K562 (cell line): ENCODE data around the gene FHIT.

Experiments used
- ATF1 ChIP-seq, 2 experiments: fragments of 450-650 bp in 1 of 2; IDR thresholded peaks; 2 replicates each; pipeline ENCODE4 v1.6.1; 2016; ENCODE audit warnings: missing compliant biosample characterization in 1 of 2, missing genetic modification characterization in 1 of 2
- BHLHE40 ChIP-seq: IDR thresholded peaks from 2 replicates; pipeline ENCODE4 v1.6.1; 2011; ENCODE audit warnings: low read length, improper control_type of control experiment
- CBX1 ChIP-seq: sonication (generic); IDR thresholded peaks from 2 replicates; pipeline ENCODE4 v1.6.1; 2016; ENCODE audit warnings: antibody characterized with exemption, low read depth, mild to moderate bottlenecking
- CEBPB ChIP-seq: fragments of 450-650 bp; IDR thresholded peaks from 2 replicates; pipeline ENCODE4 v1.6.1; 2016; ENCODE audit warnings: missing genetic modification characterization, missing compliant biosample characterization
- EP300 ChIP-seq: IDR thresholded peaks from 2 replicates; pipeline ENCODE4 v1.6.1; 2012; ENCODE audit warnings: low read length, improper control_type of control experiment
- JUNB ChIP-seq: fragments of 450-650 bp; formaldehyde crosslinking; conservative IDR thresholded peaks from 2 replicates; pipeline ENCODE4 v1.4.0; 2020; ENCODE audit warnings: mild to moderate bottlenecking
- NR2C1 ChIP-seq, 2 experiments: fragments of 450-650 bp; IDR thresholded peaks; 2 replicates each; pipeline ENCODE4 v1.6.1; 2017; ENCODE audit warnings: mild to moderate bottlenecking in 2 of 2, antibody characterized with exemption in 1 of 2, inconsistent platforms in 1 of 2, missing compliant biosample characterization in 1 of 2, missing genetic modification characterization in 1 of 2
- PRMT5 ChIP-seq: sonication (generic); formaldehyde crosslinking; IDR thresholded peaks from 2 replicates; pipeline ENCODE4 v1.5.0; 2020; ENCODE audit warnings: missing genetic modification reagents
- TAF15 ChIP-seq: fragments of 200-400 bp; formaldehyde crosslinking; IDR thresholded peaks from 2 replicates; pipeline ENCODE4 v1.6.1; 2017; ENCODE audit warnings: mild to moderate bottlenecking, low read depth, low read length, moderate library complexity
- U2AF2 ChIP-seq: fragments of 200-400 bp; formaldehyde crosslinking; optimal IDR thresholded peaks from 2 replicates; pipeline ENCODE3; 2017; ENCODE audit warnings: low read depth, mild to moderate bottlenecking, low read length
- ZNF239 ChIP-seq: fragments of 250-450 bp; sonication (Bioruptor Pico); IDR thresholded peaks from 2 replicates; pipeline ENCODE4 v1.4.0; 2020; ENCODE audit warnings: mild to moderate bottlenecking
- TF ChIP-seq, protein P1 (sequence below): sonication (generic); formaldehyde crosslinking; IDR thresholded peaks from 2 replicates; pipeline ENCODE4 v1.8.0; 2023; ENCODE audit warnings: mild to moderate bottlenecking, missing genetic modification reagents

DNA sequence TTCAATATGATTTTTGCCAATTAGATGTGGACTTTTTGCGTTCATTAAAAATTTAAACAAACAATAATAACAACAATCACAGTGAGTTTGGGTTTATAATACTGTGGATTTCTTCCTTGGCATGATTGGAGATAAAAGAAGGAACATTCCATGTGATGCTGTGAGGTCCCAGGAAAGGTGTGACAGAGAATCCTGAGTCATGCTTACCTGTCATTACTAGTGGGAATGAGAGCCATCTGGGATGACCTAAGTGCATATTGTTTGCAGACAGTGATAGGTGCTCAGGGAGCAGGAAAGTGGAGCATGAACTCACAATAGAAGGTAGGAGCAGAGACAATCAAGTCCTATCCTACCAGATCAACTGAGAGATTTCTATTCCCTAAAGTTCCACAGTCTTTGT lies 1434.9 kb downstream of the FHIT start:
- no peak for TF ChIP-seq CBX1
- TF ChIP-seq U2AF2, result no peak
- no peak for TF ChIP-seq JUNB (CRISPR knock-in tag)
- no peak for TF ChIP-seq EP300
- TF ChIP-seq CEBPB, result no peak
- TF ChIP-seq, protein P1, sequence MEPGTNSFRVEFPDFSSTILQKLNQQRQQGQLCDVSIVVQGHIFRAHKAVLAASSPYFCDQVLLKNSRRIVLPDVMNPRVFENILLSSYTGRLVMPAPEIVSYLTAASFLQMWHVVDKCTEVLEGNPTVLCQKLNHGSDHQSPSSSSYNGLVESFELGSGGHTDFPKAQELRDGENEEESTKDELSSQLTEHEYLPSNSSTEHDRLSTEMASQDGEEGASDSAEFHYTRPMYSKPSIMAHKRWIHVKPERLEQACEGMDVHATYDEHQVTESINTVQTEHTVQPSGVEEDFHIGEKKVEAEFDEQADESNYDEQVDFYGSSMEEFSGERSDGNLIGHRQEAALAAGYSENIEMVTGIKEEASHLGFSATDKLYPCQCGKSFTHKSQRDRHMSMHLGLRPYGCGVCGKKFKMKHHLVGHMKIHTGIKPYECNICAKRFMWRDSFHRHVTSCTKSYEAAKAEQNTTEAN (CRISPR knock-in tag), result no peak
- TF ChIP-seq TAF15, result no peak
- no peak for TF ChIP-seq NR2C1 (IDR thresholded peaks at IDR 0.05)
- no peak for TF ChIP-seq NR2C1 (tag; IDR thresholded peaks at IDR 0.05)
- no peak for TF ChIP-seq BHLHE40
- TF ChIP-seq ATF1 (CRISPR knock-in tag; IDR thresholded peaks at IDR 0.05), result no peak
- TF ChIP-seq ATF1 (tag; IDR thresholded peaks at IDR 0.05), result no peak
- no peak for TF ChIP-seq PRMT5 (CRISPR knock-in tag)
- TF ChIP-seq ZNF239 (CRISPR knock-in tag), result no peak
